Stimulated activated CD8-positive, alpha-beta memory T cell treated with anti-CD3 and anti-CD28 coated beads, Interleukin-12 subunit alpha, Interleukin-12 subunit beta, amount 100 ng/mL, for 24 hours (primary cell): ENCODE results near the gene PTGES.

Experiments
- DNase-seq: peaks from one replicate; pipeline ENCODE4 v3.0.0-alpha.2; 2020; ENCODE audit errors: extremely low read depth

The PTGES gene

GRCh38 chr9:129692534-129692933 lies 60.3 kb downstream of the PTGES start:
- no peak for DNase-seq
